Activated CD4-positive, CD25-positive, alpha-beta regulatory T cell (primary cell): ENCODE results near the gene MFSD6.
"Not testable (repeated sequence)": the region's sequence is repeated elsewhere in the genome, so short reads cannot be mapped to it uniquely, and the experiment has no call there.

ENCODE experiments used
- DNase-seq, 4 experiments: peaks; one replicate each; lab custom pipeline; 2025; lab: John Stamatoyannopoulos, UW

MFSD6 gene

DNA sequence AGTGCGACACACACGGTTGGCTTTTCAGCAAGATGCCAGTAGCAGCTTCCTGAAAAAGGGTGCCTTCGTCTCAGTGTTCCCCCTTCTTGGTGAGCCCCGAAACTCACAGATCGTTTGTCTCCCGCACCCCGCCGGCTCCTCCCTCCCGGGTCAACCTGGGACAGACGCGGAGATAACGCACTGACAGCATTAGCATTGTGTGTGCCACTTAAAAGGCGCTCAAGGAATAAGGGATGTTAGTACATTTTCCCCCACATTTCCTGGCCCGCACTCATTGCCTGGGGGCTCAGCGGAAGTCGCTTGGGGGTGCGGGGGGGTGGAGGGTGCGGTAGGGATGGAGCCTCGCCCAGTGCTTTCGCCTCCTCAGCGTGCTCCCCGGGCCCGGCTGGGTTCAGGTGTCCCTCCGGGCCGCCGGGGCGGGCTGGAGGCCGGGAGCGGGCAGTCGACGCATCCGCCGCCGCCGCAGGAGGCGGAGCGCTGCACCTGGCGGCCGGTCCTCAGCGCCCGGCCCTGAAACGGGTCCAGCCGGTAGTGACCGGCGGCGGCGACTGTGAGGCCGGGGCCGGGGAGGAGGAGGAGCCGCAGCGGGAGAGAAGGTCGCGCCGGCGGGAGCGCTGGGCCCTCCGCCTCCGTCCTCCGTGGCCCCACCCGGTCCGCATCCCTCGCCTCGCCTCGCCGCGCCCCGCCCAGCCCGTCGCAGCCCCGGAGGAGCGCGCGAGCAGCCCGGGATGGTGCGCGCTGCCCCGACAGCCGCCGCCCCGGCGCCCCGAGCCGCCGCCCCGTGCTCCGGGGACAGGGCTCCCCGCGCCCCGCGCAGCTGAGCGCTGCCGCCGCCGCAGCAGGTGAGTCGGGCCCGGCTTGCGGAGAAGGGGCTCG, at the start of gene MFSD6:
TSS of gene MFSD6 (plus strand) at position 694 of the 876 bp plus-strand sequence. CDS start 27,675 bp downstream, outside the sequence.
- DNase-seq, result peak; percentile 12 to 60 (median 36)

GRCh38 chr2:190358655-190359448, 49.3 kb upstream of the MFSD6 start:
- DNase-seq, result not testable (repeated sequence)

DNA sequence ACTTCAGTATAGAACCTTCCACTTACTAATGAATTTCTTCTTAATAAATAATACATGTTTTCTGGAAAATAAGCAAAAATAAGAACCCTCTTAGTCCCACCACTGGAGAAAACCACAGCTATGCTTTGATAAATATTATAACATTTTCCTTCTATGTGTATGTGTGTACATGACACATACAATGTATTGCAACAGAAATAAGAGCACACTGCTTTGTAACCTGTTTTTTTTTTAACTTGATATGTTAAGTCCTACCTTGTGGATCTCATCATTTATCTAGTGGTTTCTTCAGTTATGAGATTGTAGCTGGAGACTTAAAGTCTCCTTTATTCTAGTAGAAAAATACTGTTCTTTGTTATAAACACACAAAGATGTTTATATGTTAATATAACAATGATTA, 47.6 kb upstream of the MFSD6 start:
- no peak for DNase-seq

DNA sequence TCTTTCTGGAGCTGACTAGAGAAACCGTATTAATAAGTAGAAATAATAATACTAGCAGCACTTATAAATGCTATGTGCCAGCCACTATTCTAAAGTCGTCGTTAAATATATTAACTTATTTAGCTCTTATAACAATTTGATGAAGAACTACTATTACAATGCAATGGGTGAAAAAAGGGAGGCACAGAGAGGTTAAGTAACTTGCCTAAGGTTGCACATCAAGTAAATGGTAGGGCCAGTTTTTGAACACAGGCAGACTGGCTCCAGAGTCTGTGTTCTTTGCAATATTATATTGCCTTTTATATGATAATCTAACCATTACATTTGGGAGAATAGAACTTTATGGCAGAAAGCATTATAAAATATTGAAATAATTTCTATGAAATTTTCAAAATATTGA, 47.2 kb upstream of the MFSD6 start:
- DNase-seq, result no peak

DNA sequence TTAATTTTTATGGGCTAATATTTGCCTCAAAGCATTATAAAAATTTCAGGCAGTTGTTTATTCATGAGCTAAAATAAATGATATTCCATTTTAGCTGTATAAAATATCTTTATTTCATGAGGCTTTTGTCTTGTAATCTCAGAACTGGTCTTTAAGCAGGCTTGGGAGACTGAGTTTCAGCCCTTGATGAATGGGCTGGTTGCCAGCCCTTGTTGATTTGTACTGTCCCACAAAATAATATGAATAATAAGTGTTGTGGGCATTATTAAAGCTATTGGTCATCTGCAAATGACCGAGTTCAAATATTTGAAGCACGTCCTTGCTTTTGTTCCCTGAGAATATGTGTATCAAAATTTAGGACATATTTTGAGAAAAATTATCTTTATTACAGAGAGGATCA, 46.6 kb upstream of the MFSD6 start:
- no peak for DNase-seq

GRCh38 chr2:190362894-190363293, 45.3 kb upstream of the MFSD6 start:
- no peak for DNase-seq

DNA sequence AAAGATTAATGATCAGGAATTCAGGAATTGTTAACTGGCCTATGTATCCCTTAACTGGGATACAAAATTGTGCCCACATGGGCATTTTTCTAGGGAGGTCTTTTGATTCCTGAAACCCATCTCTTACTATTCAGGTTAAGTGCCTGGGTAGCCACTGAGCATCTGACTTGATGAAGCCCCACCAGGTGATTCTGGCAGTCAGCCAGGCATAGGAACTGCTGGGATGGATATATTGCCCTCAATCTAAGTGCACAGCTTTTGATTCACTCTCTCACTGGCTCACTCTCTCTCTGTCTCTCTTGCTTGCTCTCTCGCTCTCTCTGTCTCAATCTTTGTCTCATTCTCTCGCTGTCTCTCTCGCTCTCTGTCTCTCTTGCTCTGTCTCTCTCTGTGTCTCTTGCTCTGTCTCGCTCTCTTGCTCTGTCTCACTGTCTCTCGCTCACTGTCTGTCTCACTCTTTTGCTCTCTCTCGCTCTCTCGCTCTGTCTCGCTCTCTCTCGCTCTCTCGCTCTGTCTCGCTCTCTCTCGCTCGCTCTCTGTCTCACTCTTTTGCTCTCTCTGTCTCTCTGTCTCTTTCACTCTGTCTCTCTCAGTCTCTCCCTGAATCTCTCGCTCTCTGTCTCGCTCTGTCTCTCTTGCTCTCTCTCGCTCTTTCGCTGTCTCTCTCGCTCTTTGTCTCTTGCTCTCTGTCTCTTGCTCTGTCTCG, 42.5 kb upstream of the MFSD6 start:
- no peak for DNase-seq

DNA sequence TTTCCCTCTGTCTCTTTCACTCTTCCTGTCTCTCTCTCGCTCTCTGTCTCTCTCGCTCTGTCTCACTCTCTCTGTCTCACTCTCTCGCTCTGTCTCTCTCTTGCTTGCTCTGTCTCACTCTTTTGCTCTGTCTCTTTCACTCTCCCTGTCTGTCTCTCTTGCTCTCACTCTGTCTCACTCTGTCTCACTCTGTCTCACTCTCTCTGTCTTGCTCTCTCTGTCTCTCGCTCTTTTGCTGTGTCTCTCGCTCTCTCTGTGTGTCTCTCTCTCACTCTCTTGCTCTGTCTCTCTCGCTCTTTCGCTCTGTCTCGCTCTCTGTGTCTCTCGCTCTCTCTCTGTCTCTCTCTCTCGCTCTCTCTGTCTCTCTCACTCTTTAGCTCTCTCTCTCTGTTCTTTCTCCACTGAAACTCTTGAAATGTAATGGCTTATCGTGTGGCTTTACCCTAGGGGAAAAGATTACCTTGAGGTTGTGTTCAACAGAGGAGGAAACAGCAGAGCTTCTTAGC, 41.9 kb upstream of the MFSD6 start:
- DNase-seq, result no peak

- DNase-seq, result no peak
Observed at GRCh38 chr2:190367091-190367490, 41.1 kb upstream of the MFSD6 start.

DNA sequence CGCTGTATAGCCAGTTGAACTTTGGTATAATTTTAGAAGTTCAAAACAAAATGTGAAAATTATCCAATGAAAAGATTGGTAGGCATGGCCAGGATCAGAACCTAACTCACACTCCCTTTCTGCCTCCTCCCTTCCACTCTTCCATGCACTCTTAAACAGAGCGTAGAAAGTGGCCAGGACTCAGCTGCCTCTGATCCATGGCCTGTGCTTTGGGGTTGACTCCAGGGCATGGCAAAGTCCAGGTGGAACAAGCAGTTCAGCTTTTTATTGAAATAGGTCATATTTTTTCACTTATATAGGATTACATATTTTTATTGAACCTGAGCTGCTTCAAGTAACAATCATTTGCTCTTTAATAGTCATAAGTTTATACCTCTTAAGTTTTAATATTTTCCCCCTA, 38.5 kb upstream of the MFSD6 start:
- DNase-seq, result no peak

DNA sequence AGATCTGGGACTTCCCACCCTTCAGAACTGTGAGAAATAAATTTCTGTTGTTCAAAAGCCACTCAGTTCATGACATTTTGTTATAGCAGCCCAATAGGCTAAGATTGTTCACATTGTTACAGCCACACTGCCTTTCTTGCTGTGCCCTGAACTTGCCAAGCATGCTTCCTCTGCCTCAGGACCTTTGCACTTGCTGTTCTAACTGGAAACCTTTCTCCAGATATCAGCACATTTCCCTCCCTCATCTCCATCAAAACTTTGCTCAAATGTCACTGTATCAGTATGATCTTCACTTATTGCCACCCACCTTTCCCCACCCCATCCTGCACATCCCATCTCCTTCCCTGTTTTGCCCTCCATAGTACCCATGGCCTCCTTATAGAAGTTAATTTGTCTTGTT, 32.1 kb upstream of the MFSD6 start:
- no peak for DNase-seq

- no peak for DNase-seq
Observed at GRCh38 chr2:190376591-190377245, 31.4 kb upstream of the MFSD6 start.

GRCh38 chr2:190378880-190379237, 29.3 kb upstream of the MFSD6 start:
- no peak for DNase-seq

GRCh38 chr2:190379249-190379964, 28.7 kb upstream of the MFSD6 start:
- no peak for DNase-seq

DNA sequence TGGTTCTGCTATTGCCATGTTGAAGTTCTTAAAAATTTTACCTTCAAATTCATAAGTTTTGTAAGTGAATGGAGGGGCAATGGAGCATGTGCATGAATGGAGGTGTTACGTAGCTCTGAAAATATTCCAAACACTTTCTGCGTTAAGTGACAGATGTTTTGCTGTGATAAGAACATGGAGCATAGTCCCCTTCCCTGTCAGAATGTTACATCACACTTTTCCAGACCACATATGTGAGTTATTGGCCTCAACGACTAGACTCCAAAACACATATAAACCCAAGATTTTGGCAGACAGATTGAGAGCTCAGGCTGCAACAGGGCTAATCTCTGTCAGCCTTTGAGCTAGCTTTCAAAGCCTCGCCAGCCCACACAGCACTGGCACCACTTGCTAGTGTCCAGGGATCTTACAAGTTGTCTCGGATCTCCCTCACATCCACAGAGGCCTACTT, 27.2 kb upstream of the MFSD6 start:
- DNase-seq, result no peak

DNA sequence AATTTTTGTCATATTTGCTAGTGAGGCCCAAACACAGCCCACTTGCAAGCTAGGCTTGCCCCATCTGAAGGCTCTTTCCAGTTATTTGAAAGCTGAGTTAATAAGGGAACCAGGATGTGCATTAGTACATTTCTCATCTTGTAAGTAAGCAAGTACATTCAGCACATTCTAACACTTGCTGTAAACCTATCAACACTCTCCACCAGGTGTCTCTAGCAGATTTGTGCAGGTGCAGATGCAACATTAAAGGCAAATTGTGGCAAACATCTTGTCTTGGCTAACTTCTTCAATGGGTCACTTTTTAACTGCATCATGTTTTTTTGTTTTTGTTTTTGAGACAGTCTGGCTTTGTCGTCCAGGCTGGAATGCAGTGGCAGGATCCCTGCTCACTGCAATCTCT, 25.3 kb upstream of the MFSD6 start:
- DNase-seq, result peak in 1 of 4 experiments; percentile 1

GRCh38 chr2:190387422-190387821, 20.7 kb upstream of the MFSD6 start:
- DNase-seq, result no peak

- DNase-seq, result no peak
Observed at GRCh38 chr2:190396271-190396670, 11.9 kb upstream of the MFSD6 start.

DNA sequence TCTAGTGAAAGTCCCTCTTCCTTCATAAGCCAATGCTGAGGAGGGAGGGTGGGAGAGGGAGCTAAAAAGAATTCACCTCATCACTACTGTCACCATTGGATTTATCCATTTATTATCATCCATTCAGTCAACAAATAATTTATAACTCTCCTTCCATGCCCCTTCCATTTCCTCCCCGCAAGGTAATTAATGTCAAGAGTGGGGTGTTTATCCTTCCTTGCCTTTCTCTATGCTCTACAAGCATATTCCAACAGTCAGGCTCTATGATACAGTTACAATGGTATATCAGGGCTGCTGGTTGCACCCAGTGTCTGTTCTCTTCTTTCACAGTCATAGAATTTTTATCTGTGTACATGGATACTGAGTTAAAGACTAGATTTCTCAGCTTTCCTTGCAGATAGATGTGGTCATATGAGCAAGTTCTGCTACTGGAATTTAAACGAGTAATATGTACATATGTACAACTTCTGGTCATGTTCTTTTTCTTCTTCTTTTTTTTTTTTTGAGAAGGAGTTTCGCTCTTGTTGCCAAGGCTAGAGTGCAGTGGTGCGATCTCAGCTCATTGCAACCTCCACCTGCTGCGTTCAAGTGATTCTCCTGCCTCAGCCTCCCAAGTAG, 5.1 kb upstream of the MFSD6 start:
- DNase-seq, result no peak

DNA sequence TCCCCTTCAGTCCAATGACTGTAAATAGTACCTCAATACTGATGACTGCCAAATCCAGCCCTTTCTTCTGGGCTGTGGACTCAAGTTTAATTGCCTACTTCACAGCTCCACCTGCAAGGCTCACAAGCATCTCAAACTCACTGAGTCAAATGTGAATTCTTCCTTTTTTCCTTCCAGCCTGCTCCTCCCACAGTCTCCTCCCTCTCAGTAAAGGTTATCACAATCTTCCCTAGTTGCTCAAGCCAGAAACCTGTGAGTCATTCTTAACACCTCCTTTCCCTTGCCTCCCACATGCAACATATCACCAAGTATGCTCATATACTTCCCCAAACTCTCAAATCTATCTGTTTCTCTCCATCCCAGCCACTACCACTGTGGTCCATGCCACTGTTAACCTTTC, 3.7 kb upstream of the MFSD6 start:
- no peak for DNase-seq

DNA sequence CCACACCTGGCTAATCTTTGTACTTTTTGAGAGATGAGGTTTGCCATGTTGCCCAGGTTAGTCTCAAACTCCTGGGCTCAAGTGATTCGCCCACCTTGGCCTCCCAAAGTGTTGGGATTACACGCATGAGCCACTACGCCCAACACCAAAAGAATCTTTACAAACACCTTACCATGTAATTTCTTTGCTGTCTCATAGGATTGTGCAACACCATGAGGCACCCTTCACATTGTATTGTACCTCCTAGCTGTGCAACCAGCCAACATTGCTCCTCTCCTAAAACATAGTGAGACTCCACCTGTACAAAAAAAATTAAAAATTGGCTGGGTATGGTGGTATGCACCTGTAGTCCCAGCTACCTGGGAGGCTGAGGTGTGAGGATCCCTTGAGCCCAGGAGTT, 3.1 kb upstream of the MFSD6 start:
- DNase-seq, result no peak
